HUES6 (cell line): ENCODE measurements around the gene ABCB7.
"Not testable (repeated sequence)": the region's sequence is repeated elsewhere in the genome, so short reads cannot be mapped to it uniquely, and the experiment has no call there.

Source experiments
- H3K27ac ChIP-seq: 2 replicates; pipeline ENCODE4 v1.7.0; 2013; ENCODE audit warnings: low read depth, mild to moderate bottlenecking, low read length, inconsistent platforms
- H3K27me3 ChIP-seq: 2 replicates; pipeline ENCODE4 v1.6.1; 2013; ENCODE audit warnings: low read length; ENCODE audit not compliant: control insufficient read depth, insufficient read depth
- H3K36me3 ChIP-seq: 2 replicates; pipeline ENCODE4 v1.6.1; 2013; ENCODE audit warnings: low read length; ENCODE audit not compliant: control insufficient read depth, insufficient read depth
- H3K4me1 ChIP-seq: 2 replicates; pipeline ENCODE4 v1.6.1; 2013; ENCODE audit warnings: low read length; ENCODE audit not compliant: control insufficient read depth, insufficient read depth
- H3K4me3 ChIP-seq: 2 replicates; pipeline ENCODE4 v1.5.1; 2013; ENCODE audit warnings: low read depth, low read length
- H3K9ac ChIP-seq: one replicate; pipeline ENCODE4 v1.6.1; 2013; ENCODE audit warnings: mild to moderate bottlenecking, low read length
- H3K9me3 ChIP-seq: 2 replicates; pipeline ENCODE4 v1.6.1; 2013; ENCODE audit warnings: low read depth, low read length; ENCODE audit not compliant: control insufficient read depth, insufficient read depth

The ABCB7 gene

DNA sequence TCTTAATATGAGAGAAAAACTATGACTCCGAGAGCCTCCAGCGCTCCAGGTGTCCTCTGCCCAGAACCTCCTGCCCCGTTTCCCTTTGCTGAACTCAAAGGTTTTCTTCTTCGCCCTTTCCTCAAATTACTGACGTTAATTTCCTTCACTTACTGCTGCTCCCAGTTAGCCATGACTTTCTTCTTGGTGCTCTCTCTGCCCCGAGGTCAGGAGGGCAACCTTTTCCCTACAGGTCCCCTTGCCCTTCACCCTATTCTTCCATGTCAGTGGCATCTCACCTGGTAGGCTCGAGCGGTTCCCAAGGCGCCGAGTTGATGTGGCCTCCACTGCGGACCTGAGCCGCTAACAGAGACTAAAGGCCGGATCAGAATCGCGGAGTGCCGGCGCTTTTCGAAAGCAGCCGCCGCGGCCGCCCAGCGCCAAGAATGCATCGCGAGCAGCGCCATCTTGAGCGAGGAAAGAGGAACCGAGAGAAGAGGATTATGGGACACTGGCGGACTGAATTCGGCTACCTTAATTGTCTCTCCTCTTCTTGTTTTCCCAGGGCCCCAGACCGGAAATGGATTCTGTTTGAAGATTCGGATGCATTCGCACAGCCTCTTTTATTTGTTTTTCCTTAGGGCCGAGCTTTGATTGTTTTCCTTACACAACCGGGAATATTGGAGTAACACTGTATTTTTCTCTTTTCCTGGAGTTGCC, at the start of gene ABCB7:
ABCB7 (minus strand) TSS at position 457 of the 699 bp plus-strand sequence; CDS start at position 446, 11 bp downstream.
- Histone ChIP-seq H3K9me3 (no peaks in the 10 kb centered on the region; the same call in 1 of the 2 replicates), H3K27me3 (no peaks in the 10 kb centered on the region), H3K4me3 (peak within 1 kb of the TSS; percentile 79), H3K27ac (peak within 1 kb of the TSS; percentile 86), H3K36me3 (no peaks in the 10 kb centered on the region), H3K4me1 (peaks cover 12% of the 10 kb centered on the region), H3K9ac (peak within 1 kb of the TSS; percentile 94)

DNA sequence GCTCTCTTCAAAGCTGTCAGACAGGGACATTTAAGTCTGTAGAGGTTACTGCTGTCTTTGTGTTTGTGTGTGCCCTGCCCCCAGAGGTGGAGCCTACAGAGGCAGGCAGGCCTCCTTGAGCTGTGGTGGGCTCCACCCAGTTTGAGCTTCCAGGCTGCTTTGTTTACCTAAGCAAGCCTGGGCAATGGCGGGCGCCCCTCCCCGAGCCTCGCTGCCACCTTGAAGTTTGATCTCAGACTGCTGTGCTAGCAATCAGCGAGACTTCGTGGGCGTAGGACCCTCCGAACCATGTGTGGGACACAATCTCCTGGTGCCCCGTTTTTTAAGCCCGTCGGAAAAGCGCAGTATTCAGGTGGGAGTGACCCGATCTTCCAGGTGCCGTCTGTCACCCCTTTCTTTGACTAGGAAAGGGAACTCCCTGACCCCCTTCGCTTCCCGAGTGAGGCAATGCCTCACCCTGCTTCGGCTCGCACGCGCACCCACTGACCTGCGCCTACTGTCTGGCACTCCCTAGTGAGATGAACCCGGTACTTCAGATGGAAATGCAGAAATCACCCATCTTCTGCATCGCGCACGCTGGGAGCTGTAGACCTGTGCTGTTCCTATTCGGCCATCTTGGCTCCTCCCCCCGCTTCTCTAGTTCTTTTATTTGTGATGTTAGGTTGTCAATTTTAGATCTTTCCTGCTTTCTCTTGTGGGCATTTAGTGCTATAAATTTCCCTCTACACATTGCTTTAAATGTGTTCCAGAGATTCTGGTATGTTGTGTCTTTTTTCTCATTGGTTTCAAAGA, 32.5 kb upstream of the ABCB7 start:
- H3K4me3 ChIP-seq, result peak overlapping the region; percentile 67

DNA sequence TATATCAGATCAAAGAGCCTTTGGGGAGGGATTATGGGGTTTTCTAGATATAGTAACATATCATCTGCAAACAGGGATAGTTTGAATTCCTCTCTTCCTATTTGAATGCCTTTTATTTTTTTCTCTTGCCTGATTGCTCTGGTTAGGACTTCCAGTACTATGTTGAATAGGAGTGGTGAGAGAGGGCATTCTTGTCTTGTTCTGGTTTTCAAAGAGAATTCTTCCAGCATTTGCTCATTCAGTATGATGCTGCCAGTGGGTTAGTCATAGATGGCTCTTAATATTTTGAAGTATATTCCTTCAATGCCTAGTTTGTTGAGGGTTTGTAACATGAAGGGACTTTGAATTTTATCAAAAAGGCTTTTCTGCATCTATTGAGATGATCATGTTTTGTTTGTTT, 25.6 kb upstream of the ABCB7 start:
- no peak overlapping the region for H3K4me3 ChIP-seq
- H3K9me3 ChIP-seq, result peaks cover 9% of the 10 kb centered on the region; the same call in 1 of the 2 replicates
- H3K27ac ChIP-seq, result no peak overlapping the region
- H3K36me3 ChIP-seq, result no peaks in the 10 kb centered on the region
- H3K27me3 ChIP-seq, result no peaks in the 10 kb centered on the region
- no peak overlapping the region for H3K9ac ChIP-seq
- no peaks in the 10 kb centered on the region for H3K4me1 ChIP-seq

More for the DNA sequence above, 32.5 kb upstream of the ABCB7 start:
- Histone ChIP-seq H3K9ac (peak overlapping the region; percentile 73), H3K9me3 (peaks cover 24% of the 10 kb centered on the region)
- H3K27ac ChIP-seq, H3K27me3 ChIP-seq, H3K36me3 ChIP-seq, H3K4me1 ChIP-seq: not testable (repeated sequence)

DNA sequence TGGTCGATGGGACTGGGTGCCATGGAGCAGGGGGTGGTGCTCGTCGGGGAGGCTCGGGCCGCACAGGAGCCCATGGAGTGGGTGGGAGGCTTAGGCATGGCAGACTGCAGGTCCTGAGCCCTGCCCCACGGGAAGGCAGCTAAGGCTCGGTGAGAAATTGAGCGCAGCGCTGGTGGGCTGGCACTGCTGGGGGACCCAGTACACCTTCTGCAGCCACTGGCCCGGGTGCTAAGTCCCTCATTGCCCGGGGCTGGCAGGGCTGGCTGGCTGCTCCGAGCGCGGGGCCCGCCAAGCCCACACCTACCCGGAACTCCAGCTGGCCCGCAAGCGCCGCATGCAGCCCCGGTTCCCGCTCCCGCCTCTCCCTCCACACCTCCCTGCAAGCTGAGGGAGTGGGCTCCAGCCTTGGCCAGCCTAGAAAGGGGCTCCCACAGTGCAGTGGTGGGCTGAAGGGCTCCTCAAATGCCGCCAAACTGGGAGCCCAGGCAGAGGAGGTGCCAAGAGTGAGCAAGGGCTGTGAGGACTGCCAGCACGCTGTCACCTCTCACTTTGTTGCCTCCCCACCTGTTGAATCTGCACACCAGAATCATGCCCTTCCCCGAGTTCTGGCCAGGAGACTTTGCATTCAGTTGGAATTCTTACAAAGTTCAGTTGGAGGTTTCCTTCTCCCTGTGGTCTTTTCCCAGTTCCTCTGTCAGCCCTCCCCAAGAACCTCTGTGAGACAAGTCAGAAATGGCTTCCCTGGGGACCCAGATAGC, 23.6 kb upstream of the ABCB7 start:
- H3K36me3 ChIP-seq, H3K4me1 ChIP-seq, H3K9ac ChIP-seq, H3K27me3 ChIP-seq, H3K4me3 ChIP-seq, H3K27ac ChIP-seq: not testable (repeated sequence)
- peaks cover 11% of the 10 kb centered on the region; the same call in 1 of the 2 replicates for H3K9me3 ChIP-seq

DNA sequence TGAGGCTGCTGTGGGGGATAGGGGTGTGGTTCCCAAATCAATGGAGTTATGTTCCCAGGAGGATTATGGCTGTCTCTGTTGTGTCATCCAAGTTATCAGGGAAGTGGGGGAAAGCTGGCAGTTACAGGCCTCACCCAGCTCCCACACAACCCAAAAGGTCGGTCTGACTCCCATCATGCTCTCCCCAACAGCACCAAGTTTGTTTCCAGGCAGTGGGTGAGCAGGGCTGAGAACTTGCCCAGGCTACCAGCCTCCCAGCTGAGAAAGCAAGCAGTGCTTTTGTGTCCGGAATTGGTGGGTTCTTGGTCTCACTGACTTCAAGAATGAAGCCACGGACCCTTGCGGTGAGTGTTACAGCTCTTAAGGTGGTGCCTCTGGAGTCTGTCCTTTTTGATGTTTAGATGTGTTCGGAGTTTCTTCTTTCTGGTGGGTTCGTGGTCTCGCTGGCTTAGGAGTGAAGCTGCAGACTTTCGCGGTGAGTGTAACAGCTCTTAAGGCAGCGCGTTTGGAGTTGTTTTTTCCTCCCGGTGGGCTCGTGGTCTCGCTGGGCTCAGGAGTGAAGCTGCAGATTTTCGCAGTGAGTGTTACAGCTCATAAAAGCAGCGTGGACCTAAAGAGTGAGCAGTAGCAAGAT, 16.3 kb upstream of the ABCB7 start:
- not testable (repeated sequence) for H3K9me3 ChIP-seq, H3K27me3 ChIP-seq, H3K36me3 ChIP-seq, H3K27ac ChIP-seq, H3K9ac ChIP-seq, H3K4me3 ChIP-seq, H3K4me1 ChIP-seq

DNA sequence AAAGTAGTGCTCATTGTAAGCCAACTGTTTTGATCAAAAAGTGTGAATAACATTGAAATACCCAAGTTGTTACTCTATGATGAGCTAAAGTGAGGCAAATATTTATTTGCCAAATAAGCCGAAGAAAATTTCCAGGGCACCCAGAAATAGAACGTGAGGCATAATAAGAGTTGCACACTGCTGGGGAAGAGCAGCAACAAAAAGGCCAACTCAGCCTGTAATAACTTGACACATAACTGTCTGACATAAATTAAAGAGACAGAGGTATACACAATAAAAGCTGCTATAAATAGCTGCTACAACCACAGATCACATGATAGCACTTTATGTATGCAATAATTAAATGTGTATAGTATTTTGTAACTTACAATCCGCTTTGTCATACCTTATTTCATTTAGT, 2.0 kb upstream of the ABCB7 start:
- no peak overlapping the region for H3K4me3 ChIP-seq

DNA sequence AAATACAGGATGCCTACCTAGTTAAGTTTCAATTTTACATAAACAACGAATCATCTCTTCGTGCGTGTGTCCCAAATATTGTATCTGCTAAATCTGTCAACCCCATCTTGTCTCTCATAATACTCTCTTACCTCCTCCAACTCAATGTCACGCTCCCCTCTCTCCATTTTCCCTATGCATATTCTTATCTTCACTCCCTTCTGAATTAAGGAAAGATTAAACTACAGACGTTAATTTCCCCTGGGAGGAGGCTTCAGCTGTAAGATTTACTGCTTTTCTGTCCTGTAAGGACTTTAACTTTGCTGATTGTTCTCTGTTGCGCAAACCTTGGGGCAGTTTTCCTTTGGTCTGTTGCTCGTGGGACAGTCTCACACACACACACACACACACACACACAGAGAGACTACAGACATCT, 455 bp upstream of the ABCB7 start:
- Histone ChIP-seq H3K36me3 (no peaks in the 10 kb centered on the region), H3K9me3 (no peaks in the 10 kb centered on the region; the same call in 1 of the 2 replicates), H3K4me1 (peaks cover 12% of the 10 kb centered on the region), H3K9ac (peak overlapping the region; percentile 94), H3K4me3 (peak overlapping the region; percentile 79), H3K27me3 (no peaks in the 10 kb centered on the region), H3K27ac (0 out of 2 replicates have a peak overlapping the region, but pooled peaks have one; percentile 42)

More for the DNA sequence above, 2.0 kb upstream of the ABCB7 start:
- no peaks in the 10 kb centered on the region for H3K27me3 ChIP-seq
- no peaks in the 10 kb centered on the region for H3K36me3 ChIP-seq
- no peak overlapping the region for H3K27ac ChIP-seq
- H3K9me3 ChIP-seq, result no peaks in the 10 kb centered on the region; the same call in 1 of the 2 replicates
- H3K4me1 ChIP-seq, result peaks cover 12% of the 10 kb centered on the region
- H3K9ac ChIP-seq, result no peak overlapping the region

DNA sequence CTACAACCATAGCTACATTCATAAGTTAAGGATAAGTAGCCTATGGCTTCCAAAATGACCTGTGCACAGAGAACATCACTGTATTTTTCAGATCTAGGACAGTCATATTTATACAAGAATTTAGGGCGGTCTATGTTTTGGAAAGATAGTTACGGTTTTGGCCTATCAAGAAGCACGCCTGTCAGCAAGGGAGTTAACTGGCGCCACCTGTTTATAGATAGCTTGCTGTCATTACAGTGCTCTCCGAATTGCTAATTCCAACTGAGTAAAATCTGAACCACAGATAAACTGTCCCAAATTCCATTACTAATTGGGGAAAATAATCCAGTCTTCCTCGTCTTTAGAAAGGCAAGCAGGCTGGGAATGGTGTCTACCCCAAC, 646 bp downstream of the ABCB7 start:
- Histone ChIP-seq H3K9ac (peak overlapping the region; percentile 94), H3K36me3 (no peaks in the 10 kb centered on the region), H3K27ac (peak overlapping the region; percentile 86), H3K4me3 (peak overlapping the region; percentile 79), H3K9me3 (no peaks in the 10 kb centered on the region; the same call in 1 of the 2 replicates), H3K27me3 (no peaks in the 10 kb centered on the region), H3K4me1 (peaks cover 12% of the 10 kb centered on the region)

DNA sequence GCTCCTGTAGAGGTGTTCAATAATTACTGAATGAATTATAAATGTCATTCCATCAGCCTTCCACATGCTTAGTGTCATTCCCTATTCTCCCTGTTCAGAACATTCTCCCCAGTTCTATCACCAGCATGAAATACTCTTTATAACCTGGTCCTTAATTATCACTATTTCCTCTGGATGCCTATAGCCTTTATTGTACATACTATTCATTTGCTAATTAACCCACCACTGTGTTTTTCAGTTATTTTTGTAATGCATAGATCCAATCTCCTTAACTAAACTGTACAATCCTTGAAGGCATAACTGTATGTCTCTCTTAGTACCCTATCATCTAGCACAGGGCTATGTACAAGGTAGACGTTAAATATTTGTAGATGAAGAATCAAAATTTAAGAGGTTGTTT, 1.2 kb downstream of the ABCB7 start:
- Histone ChIP-seq H3K27ac (no peak overlapping the region), H3K27me3 (no peaks in the 10 kb centered on the region), H3K4me3 (peak overlapping the region; percentile 79), H3K4me1 (peaks cover 12% of the 10 kb centered on the region), H3K9me3 (no peaks in the 10 kb centered on the region; the same call in 1 of the 2 replicates), H3K36me3 (no peaks in the 10 kb centered on the region), H3K9ac (no peak overlapping the region)

DNA sequence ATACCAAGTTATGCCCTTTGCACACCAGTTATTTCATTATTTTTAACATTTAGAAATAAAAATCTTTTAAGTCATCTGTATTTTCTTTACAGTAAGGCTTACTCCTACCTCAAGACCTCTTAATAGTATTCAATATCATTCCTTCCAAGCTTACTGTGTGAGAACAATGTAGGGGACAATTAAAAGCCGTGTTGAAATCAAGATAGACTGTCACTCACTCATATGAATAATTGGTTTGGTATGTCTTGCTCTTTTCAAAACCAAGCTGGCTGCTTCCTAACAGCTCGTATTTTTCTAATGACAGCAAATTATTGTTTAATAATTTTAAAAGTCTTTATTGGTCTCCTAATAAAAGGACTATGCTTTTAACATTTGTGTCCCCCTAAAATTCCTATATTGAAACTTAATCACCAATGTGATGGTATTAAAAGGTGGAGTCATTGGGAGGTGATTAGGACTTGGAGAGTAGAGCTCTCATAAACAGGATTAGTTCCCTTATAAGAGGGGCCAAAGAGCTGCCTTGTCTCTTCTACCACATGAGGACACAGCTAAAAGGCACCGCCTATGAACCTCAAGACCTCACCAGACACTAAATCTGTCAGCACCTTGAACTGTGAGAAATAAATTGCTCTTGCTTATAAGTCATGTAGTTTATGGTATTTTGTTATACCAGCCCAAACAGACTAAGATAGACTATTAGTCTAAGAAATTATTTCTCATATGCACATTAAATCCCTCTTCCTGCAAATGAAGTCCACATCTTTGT, 4.1 kb downstream of the ABCB7 start:
- H3K9ac ChIP-seq, result no peak overlapping the region
- peaks cover 3% of the 10 kb centered on the region; the same call in 1 of the 2 replicates for H3K36me3 ChIP-seq
- no peaks in the 10 kb centered on the region for H3K27me3 ChIP-seq
- no peak overlapping the region for H3K27ac ChIP-seq
- no peak overlapping the region for H3K4me3 ChIP-seq
- H3K4me1 ChIP-seq, result peaks cover 12% of the 10 kb centered on the region
- peaks cover 9% of the 10 kb centered on the region for H3K9me3 ChIP-seq
